Subcutaneous preadipocyte (primary cell): ENCODE data around the gene TRIP4. TPM values are rescaled to one million over a fixed set of nuclear protein-coding genes. Genes with fewer than 3 reads are reported as not detected.

Experiments
- small RNA-seq: library from RNA; depleted of rRNA; stranded (forward); fragments of <200 nt; gene quantifications from one replicate; pipeline ENCODE3, GENCODE V24; 2012
- total RNA-seq: library from RNA; depleted of rRNA; stranded (reverse); fragments of >200 nt; gene quantifications from 2 replicates; pipeline ENCODE4 v1.2.3, GENCODE V29; 2012

TRIP4 gene
- total RNA-seq = 5.5 and 8.0 TPM in 2 replicates

GRCh38 chr15:64387562-64388168 lies at the start of gene TRIP4:
Gene TRIP4, plus strand, starts transcription at chr15:64387836. Its CDS starts 28 bp downstream, at chr15:64387864.

GRCh38 chr15:64355944-64356709 lies 31.5 kb upstream of the TRIP4 start, which contains the start of gene CSNK1G1:
Gene CSNK1G1, minus strand, starts transcription at chr15:64356173. Its CDS starts 55,674 bp downstream, at chr15:64300499.

GRCh38 chr15:64381000-64381751 lies 6.5 kb upstream of the TRIP4 start, which contains the start of gene PCLAF:
Gene PCLAF, minus strand, starts transcription at chr15:64381441. Its CDS starts 70 bp downstream, at chr15:64381371.

GRCh38 chr15:64460206-64460723 lies 72.6 kb downstream of the TRIP4 start, which contains the start of gene ZNF609:
Gene ZNF609, plus strand, starts transcription at chr15:64460578. Its CDS starts 38,842 bp downstream, at chr15:64499420.

Small RNAs within 50 kb of the gene (small RNA-seq; reads per million reads assigned to genes)
- not detected for gene RF00019
- not detected for gene RF00554

Other genes starting within 250 kb of the TRIP4 start
- gene SNX22, start 236.1 kb upstream of the TRIP4 start, total RNA-seq = under 0.01 and 0.39 TPM in 2 replicates
- 772 and 937 TPM in 2 replicates for gene PPIB, start 224.8 kb upstream of the TRIP4 start, total RNA-seq
- 22.0 and 39.7 TPM in 2 replicates for gene CSNK1G1, start 31.7 kb upstream of the TRIP4 start, total RNA-seq
- gene PCLAF, start 6.4 kb upstream of the TRIP4 start, total RNA-seq = 44.6 and 60.3 TPM in 2 replicates
- 15.1 and 19.9 TPM in 2 replicates for gene ZNF609, start 72.7 kb downstream of the TRIP4 start, total RNA-seq